Astrocyte of the hippocampus (primary cell): ENCODE data around the gene GGT7.
A peak's percentile ranks its signal among the peaks of the same experiment; 100 is the strongest.
"Not testable (repeated sequence)": the region's sequence is repeated elsewhere in the genome, so short reads cannot be mapped to it uniquely, and the experiment has no call there.

Experiments
- DNase-seq: peaks from one replicate; pipeline ENCODE4 v3.0.0; 2011; ENCODE audit warnings: low read depth, low spot score

The GGT7 gene, protein sequence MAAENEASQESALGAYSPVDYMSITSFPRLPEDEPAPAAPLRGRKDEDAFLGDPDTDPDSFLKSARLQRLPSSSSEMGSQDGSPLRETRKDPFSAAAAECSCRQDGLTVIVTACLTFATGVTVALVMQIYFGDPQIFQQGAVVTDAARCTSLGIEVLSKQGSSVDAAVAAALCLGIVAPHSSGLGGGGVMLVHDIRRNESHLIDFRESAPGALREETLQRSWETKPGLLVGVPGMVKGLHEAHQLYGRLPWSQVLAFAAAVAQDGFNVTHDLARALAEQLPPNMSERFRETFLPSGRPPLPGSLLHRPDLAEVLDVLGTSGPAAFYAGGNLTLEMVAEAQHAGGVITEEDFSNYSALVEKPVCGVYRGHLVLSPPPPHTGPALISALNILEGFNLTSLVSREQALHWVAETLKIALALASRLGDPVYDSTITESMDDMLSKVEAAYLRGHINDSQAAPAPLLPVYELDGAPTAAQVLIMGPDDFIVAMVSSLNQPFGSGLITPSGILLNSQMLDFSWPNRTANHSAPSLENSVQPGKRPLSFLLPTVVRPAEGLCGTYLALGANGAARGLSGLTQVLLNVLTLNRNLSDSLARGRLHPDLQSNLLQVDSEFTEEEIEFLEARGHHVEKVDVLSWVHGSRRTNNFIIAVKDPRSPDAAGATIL

GRCh38 chr20:34872622-34873224, at the start of gene GGT7:
Gene GGT7 (minus strand): TSS chr20:34872856. CDS start chr20:34872815, 41 bp downstream.
- DNase-seq = peak; percentile 90

DNA sequence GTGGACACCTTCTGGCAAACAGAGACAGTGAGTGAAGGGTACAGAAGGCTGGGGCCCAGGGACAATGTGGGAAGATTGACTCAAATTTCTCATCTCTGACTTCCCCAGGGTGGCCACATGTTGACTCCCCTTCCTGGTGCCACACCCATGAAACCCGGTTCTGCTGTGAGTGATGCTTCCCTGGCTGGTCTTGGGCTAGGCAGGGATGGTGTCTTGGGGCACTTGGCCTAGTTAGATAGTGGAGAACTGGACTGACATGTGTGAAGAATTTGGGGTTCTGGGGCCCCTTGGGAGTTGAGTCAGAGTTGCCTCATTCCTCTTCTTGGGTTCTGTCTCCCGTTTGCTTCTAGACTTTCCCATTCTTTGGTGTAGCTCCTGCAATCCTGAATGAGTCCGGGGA, 48.8 kb upstream of the GGT7 start:
- DNase-seq = no peak

- no peak for DNase-seq
These were observed 47.4 kb upstream of the GGT7 start for GRCh38 chr20:34920055-34920454.

GRCh38 chr20:34916774-34917354, 44.2 kb upstream of the GGT7 start:
- DNase-seq = no peak

DNA sequence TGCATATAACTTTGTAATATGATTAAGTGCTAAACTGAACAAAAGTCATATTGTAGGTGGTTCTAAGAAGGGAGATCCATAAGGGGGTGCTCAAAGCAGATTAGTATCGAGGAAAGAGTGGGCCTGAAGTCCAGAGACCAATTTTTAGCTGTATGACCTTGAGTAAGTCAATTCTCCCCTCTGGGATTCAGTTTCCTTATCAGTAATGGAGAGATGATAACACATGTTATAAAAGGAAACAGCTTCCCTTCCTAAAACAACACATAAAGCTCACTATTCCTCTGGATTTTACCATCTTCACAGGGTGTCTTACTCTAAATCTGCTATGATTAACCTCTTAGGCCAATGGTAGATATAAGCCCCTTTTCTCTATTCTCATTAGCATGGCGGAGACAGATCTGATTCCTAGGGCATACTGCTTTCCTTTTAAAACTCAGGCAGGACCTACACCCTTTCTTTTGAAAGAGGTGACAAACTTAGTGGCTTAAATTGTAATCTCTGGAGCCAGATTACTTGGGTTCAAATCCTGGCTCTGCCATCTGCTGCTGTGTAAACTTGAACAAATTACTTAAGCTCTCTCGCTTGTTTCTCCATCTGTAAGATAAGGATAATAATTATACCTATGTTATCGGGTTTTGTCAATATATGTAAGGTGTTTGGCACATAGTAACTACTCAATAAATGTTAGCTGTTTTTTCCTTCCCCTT, 43.2 kb upstream of the GGT7 start:
- DNase-seq = no peak

GRCh38 chr20:34915131-34915530, 42.5 kb upstream of the GGT7 start:
- no peak for DNase-seq

DNA sequence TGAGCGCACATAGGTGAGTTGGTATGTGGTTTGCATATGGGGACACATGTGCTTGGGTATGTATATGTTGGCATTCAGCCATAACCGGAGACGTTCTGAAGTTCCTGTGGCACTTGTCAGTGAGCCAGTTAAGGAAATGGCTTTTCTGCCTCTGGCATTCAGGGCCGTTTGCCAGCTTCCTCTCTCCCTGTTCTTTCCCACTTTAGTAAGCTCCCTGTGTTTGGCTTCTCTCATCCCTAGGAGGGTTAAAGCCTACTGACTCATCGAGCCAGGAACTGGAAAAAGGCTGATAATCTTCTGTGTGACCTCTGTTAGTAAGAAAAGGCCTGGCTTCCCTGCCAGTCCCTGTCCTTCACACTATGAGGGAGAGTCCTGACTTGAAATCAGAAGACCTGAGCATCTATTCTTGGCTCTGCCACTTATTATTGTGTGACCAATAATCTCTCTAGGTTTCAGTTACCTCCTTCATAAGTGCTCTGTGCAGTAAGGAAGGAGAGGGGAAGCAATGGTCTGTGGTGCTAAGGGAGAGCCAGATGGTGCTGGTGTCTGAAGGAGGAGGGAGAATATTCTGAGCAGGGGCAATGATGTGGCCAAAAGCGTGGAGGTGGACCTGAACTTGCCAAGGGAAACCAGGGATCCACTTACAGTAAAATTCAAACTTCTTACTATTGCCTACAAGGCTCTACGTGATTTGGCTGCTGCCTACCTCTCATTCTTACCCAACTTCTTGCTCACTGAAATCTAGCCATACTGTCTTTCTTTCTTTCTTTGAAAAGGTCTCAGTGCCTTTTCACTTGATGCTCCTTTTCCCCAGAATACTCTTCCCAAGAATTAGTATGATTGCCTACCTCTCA, 35.2 kb upstream of the GGT7 start:
- DNase-seq = peak; percentile 88

GRCh38 chr20:34904202-34904621, 31.6 kb upstream of the GGT7 start:
- DNase-seq = no peak

DNA sequence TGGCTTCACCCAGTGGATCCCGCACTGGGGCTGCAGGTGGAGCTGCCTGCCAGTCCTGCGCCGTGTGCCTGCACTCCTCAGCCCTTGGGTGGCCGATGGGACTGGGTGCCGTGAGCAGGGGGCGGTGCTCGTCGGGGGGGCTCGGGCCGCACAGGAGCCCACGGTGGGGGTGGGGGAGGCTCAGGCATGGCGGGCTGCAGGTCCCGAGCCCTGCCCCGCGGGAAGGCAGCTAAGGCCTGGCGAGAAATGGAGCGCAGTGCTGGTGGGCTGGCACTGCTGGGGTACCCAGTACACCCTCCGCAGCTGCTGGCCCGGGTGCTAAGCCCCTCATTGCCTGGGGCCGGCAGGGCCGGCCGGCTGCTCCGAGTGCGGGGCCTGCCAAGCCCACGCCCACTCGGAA, 26.1 kb upstream of the GGT7 start:
- not testable (repeated sequence) for DNase-seq

GRCh38 chr20:34898129-34898528, 25.5 kb upstream of the GGT7 start:
- not testable (repeated sequence) for DNase-seq

DNA sequence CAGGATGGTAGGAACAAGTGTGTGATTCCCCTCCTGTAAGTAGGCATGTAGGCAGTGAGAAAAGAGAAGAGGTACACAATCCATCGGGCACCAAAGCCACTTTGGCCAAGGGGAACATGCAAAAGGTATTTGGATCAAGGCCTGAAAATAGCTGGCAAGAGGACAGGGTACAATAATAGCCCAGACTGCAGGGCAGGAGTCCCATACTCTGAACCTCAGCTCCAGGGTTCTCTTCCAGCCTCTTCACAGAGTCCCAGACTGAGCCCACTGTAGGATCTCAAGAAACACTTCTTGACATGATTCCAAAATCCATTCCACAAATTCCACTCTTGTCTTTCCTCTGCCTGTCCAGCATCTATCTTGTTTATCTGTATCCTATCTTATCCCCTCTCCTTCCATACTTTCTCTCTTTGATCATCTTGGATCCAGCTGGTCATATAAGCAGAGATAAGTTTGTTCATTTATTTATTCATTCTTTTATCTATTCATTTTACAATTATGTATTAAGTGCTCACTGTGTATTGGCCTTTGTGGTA, 23.5 kb upstream of the GGT7 start:
- peak; percentile 27 for DNase-seq

DNA sequence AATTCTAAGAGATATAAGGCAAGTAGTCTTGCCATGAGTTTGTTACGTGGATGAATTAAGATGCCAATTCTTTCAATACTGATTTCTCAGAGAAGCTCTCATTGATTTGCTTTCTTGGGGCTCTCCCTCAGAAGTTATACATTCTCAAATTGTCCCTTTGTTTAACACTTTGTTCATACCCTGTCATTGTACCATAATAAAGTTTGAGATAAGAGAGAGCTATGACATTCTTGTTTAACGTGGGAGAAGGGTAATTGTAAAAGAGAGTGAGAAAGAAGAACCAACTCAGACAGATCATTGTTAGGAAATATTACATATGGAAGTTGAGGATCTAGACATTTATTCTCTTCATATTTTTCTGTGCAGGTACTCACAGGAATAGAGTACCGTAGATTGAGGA, 22.8 kb upstream of the GGT7 start:
- DNase-seq = no peak

GRCh38 chr20:34894723-34895122, 22.1 kb upstream of the GGT7 start:
- DNase-seq = no peak

DNA sequence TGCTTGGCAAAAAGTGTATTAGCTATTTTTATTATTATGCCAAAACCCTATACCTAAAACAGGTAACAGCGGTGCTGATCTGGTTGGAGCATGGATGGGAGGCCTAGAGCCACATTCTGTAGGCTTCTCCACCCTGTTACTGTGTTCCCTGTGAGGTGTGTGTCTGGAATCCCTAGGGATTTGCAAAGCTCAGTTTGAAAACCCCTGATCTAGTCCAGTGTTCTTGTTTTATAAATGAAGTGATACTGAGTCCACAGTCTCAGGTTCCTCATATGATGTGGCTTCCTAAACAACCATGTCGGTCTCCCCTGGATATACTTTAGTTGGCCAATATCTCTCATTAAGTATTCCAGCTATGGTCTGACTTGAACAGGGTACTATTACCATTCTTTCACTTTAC, 20.0 kb upstream of the GGT7 start:
- no peak for DNase-seq

DNA sequence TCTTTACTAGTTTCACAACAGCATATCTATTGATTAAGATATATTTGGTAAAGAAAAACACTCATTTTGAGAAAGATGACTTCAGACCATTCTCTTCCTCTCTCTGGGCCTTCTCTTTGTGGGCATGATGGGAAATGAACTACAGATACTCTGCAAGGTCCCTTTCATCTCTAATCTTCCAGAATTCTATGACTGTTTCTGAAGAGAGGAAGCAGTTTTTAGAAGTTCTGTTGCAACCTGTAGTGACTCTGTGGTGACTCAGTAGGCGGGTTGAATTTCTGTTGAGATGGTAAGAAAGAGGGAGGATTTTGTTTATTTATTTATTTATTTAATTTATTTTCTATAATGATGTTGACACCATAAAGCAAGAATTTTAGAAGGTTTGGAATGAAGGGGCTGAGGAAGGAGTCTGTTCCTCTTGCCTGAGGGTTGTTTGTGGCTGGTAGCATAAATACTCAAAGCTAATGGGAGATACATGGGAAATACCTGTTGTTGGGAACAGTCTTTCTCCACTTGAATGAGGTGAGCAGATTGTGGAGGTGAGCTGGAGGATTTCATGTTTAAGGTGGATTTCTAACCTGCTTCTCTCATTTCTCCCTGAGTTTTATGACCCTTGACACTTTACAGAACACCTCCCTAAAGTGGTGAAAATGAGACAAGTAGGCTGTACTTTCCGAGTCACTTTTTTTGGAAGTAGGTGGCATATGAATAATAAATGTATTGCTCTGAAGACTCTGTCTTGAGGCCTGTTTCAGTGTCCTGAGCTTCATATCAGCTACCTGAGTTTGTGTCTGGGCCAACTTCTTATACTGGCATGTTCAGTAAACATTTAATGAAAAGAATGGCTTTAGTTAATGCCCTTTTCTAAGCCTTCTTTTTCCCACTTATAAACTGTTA, 18.8 kb upstream of the GGT7 start:
- no peak for DNase-seq

- DNase-seq = no peak
These were observed 15.8 kb upstream of the GGT7 start for GRCh38 chr20:34888468-34888867.

DNA sequence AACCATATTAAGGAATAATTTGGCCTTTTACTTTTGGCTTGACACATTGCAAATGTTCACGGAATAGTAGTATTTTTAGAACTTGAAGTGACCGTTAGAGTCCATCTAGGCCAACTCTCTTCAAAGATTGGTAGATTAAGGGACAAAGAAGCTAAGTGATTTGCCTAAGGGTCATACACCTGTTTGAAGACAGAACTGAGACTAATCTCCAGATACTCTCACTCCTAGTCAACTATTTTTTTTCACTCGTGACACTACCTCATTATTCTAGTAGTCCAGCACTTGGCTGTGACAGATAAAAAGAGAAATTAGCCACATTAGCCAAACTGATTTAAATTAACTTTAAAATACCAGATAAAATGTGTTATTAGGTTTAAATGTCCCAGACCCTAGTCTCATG, 14.4 kb upstream of the GGT7 start:
- DNase-seq = no peak

DNA sequence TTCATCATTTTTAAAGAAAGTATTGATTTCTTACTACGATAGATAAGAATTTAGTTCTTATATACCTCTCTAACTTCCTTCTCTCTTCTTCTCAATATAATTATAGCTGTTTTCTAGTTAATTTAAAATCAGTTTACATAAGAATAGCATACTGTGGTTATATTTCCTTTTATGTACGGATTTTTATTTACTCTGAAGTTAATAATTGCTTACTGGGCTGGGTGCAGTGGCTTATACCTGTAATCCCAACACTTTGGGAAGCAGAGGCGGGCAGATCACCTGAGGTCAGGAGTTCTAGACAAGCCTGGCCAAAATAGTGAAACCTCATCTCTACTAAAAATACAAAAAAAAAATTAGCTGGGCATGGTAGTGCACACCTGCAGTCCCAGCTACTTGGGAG, 13.5 kb upstream of the GGT7 start:
- no peak for DNase-seq

DNA sequence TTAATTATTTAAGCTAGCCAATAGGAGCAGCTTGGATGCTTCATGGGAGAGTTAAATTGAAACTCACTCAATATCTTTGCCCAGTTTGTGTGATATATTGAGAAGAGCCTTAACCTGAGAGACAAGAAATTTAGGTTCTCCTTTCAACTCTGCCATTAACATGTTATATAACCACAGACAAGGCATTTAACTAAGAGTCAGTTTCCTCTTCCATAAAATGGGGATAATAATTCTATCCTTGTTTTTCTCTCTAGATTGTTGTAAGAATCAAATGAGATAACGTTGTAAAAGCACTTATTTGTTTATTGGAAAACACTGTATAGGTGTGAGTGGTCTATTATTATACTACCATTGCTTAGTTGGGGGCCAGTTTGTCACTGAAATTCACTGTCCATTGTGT, 11.6 kb upstream of the GGT7 start:
- DNase-seq = no peak

DNA sequence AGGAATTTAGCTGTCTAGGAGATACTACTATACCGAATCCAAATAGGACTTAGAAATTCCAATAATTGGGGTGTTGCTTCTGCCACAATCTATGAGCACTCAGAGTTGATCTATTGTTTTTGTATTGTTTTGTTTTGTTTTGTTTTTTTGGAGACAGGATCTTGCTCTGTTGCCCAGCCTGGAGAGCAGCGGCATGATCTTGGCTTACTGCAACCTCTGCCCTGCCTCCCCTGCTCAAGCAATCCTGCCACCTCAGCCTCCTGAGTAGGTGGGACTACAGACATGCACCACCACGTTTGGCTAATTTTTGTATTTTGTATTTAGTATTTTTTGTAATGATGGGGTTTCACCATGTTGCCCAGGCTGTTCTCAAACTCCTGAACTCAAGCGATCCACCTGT, 11.2 kb upstream of the GGT7 start:
- DNase-seq = no peak
